ENCODE data around the gene PGM3. TPM values are rescaled to one million over a fixed set of nuclear protein-coding genes. Genes with fewer than 3 reads are reported as not detected.

Gene PGM3
- total and polyA plus RNA-seq, 11 donors, result 3.8 to 25.1 (median 15.8) TPM

GRCh38 chr6:83199173-83199862, 6.3 kb upstream of the PGM3 start:
- Histone ChIP-seq H3K9me3 (no peaks in the 10 kb centered on the region), H3K27me3 (no peaks in the 10 kb centered on the region), H3K4me3 (no peak overlapping the region), H3K36me3 (peaks cover 0 to 25% (median 17%) of the 10 kb centered on the region in 9 donors), H3K4me1 (peaks cover 0 to 8% (median 3%) of the 10 kb centered on the region in 12 donors), H3K27ac (no peak overlapping the region)
- DNase-seq, result no peak
- ATAC-seq, result no peak
- 89 to 95% (median 92%) methylated on average over 5 of the region's 5 CpGs for WGBS, 4 donors
- TF ChIP-seq CTCF (IDR thresholded peaks at IDR 0.05) (no peak), POLR2A (IDR thresholded peaks at IDR 0.05) (no peak)
- intact Hi-C loops (cut with DNase I), result loop anchor here in 6 of 10 donors (10.0 kb wide), 4 partner anchors 125 to 955 kb away; partner anchors contain the start of genes IBTK (in 3 of the 6) and TPBG (in 2 of the 6)

- no peak overlapping the region for H3K4me3 ChIP-seq
- TF ChIP-seq POLR2A (IDR thresholded peaks at IDR 0.05), result no peak
- no peak for TF ChIP-seq CTCF (IDR thresholded peaks at IDR 0.05)
- intact Hi-C loops (cut with DNase I), result loop anchor here in 6 of 10 donors (10.0 kb wide), 4 partner anchors 124 to 954 kb away; partner anchors contain the start of genes IBTK (in 3 of the 6) and TPBG (in 2 of the 6)
- no peak overlapping the region for H3K27ac ChIP-seq
- ATAC-seq, result no peak
- no peaks in the 10 kb centered on the region for H3K27me3 ChIP-seq
- H3K9me3 ChIP-seq, result no peaks in the 10 kb centered on the region
- peaks cover 0 to 13% (median 7%) of the 10 kb centered on the region in 12 donors for H3K4me1 ChIP-seq
- WGBS, 4 donors, result 89 to 92% (median 90%) methylated on average over 4 of the region's 4 CpGs
- DNase-seq, result no peak
- peaks cover 0 to 25% (median 17%) of the 10 kb centered on the region in 9 donors for H3K36me3 ChIP-seq
Observed at GRCh38 chr6:83198486-83199172, 5.6 kb upstream of the PGM3 start.

GRCh38 chr6:83193747-83194566, 892 bp upstream of the PGM3 start:
- H3K36me3 ChIP-seq, result peaks cover 0 to 36% (median 24%) of the 10 kb centered on the region in 9 donors
- peaks cover 0 to 29% (median 16%) of the 10 kb centered on the region in 12 donors for H3K4me1 ChIP-seq
- WGBS, 4 donors, result 3 to 6% (median 3%) methylated on average over 34 to 44 of the region's 44 CpGs
- H3K27me3 ChIP-seq, result no peaks in the 10 kb centered on the region
- peak overlapping the region; percentile 66 to 99 (median 82) for H3K4me3 ChIP-seq
- ATAC-seq (peak in 3 of 4 donors; percentile 48 to 71 (median 56)), DNase-seq (peak; percentile 29 to 78 (median 45))
- H3K27ac ChIP-seq, result peak overlapping the region; percentile 9 to 90 (median 73)
- TF ChIP-seq POLR2A (IDR thresholded peaks at IDR 0.05), result no peak
- TF ChIP-seq CTCF (IDR thresholded peaks at IDR 0.05), result no peak
- intact Hi-C loops (cut with DNase I), result loop anchor here in 7 of 10 donors (5.0 to 10.0 kb wide), 5 partner anchors 119 to 949 kb away; partner anchors contain the start of genes DOP1A (in 3 of the 7), IBTK (in 3 of the 7), UBE3D (in 3 of the 7) and TPBG (in 2 of the 7)
- no peaks in the 10 kb centered on the region for H3K9me3 ChIP-seq

All from heart left ventricle (tissue), 16 donors.